ENCODE results near the gene THTPA. TPM values are rescaled to one million over a fixed set of nuclear protein-coding genes. Genes with fewer than 3 reads are reported as not detected.

THTPA gene
- total and polyA plus RNA-seq, 2 of the 4 experiments (the other 2 are of a cell fraction), result 5.0 to 9.2 TPM

DNA sequence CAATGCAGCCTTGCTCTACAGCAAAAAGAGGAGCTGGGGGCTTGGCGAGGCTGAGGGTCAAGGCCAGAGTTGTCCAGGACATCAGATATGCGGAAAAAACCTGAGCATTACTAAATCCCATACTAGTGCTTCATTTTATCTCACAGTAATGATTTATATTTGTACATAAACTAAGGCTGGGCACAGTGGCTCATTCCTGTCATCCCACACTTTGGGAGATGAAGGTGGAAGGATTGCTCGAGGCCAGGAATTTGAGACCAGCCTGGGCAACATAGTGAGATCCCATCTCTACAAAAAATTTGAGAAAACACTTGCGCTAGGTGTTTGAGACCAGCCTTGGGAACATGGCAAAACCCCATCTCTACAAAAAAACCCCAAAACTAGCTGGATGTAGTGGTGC, 34.1 kb downstream of the THTPA start:
- no peak overlapping the region for H2AK5ac ChIP-seq (ENCODE audit: low read depth, low read length)
- no peak for ATAC-seq (ENCODE audit: low read depth)
- no peak overlapping the region for H4K8ac ChIP-seq (ENCODE audit: low read depth in 2 of 2, low read length in 2 of 2)

More for the DNA sequence above, 34.1 kb downstream of the THTPA start:
- Histone ChIP-seq H3K9me1 (ENCODE audit: insufficient read depth, low read length) (no peaks in the 10 kb centered on the region), H4K91ac (ENCODE audit: insufficient read depth, low read depth, low read length) (no peak overlapping the region), H3K27me3 (ENCODE audit: control insufficient read depth, insufficient read depth, low read length) (no peaks in the 10 kb centered on the region), H4K20me1 (ENCODE audit: insufficient read depth, low read length) (no peaks in the 10 kb centered on the region), H2BK120ac (ENCODE audit: low read depth, low read length) (no peak overlapping the region), H3K56ac (ENCODE audit: extremely low read depth, insufficient read depth, low read length) (no peak overlapping the region), H2BK20ac (ENCODE audit: low read depth, low read length) (no peak overlapping the region), H3K36me3 (ENCODE audit: control insufficient read depth, insufficient read depth, low read length) (no peaks in the 10 kb centered on the region), H4K5ac (ENCODE audit: low read depth, low read length) (no peak overlapping the region), H3K27ac (ENCODE audit: insufficient read depth, low read length) (no peak overlapping the region), H3K9ac (ENCODE audit: low read depth, low read length) (no peak overlapping the region), H3K4ac (ENCODE audit: low read depth, low read length) (no peak overlapping the region), H3K4me1 (ENCODE audit: control insufficient read depth, insufficient read depth, low read length) (no peaks in the 10 kb centered on the region), H3K14ac (replicated peaks; ENCODE audit: low read depth, low read length) (no peak overlapping the region), H3K23ac (ENCODE audit: low read depth, low read length) (no peak overlapping the region), H2AFZ (replicated peaks; ENCODE audit: low read length, poor library complexity) (no peak overlapping the region), H2BK15ac (ENCODE audit: low read depth, low read length) (no peak overlapping the region), H3K18ac (ENCODE audit: low read depth, low read length) (no peak overlapping the region), H2AK9ac (replicated peaks; ENCODE audit: low read depth, low read length, poor library complexity) (no peak overlapping the region), H3K9me3 (ENCODE audit: control insufficient read depth, insufficient read depth, low read length) (no peaks in the 10 kb centered on the region), H2BK5ac (ENCODE audit: low read depth, low read length, poor library complexity, severe bottlenecking) (no peak overlapping the region), H3K4me3 (ENCODE audit: insufficient read depth, low read depth, low read length) (no peak overlapping the region), H3K79me1 (ENCODE audit: low read depth in 1 of 2, low read length in 2 of 2) (no peaks in the 10 kb centered on the region), H3K4me2 (ENCODE audit: low read depth, low read length) (no peak overlapping the region)
- intact Hi-C loops (cut with micrococcal nuclease) (no loop called here), in situ Hi-C loops (cut with MboI; ENCODE audit: low sequenced_read_pairs) (no loop called here), dilution Hi-C loops (cut with HindIII; ENCODE audit: low sequenced_read_pairs, unreplicated experiment) (no loop called here)
- WGBS, 2 experiments (ENCODE audit: extremely low coverage in 2 of 2, insufficient read length in 1 of 2), result no CpG with 5 or more reads among the region's 4 CpGs
- TF ChIP-seq CHD1 (IDR thresholded peaks at IDR 0.05; ENCODE audit: low read depth, low read length) (no peak), MAZ (IDR thresholded peaks at IDR 0.05; ENCODE audit: borderline replicate concordance, low read depth, low read length) (no peak), MXI1 (IDR thresholded peaks at IDR 0.05; ENCODE audit: borderline replicate concordance, low read depth, low read length) (no peak), RFX5 (IDR thresholded peaks at IDR 0.05; ENCODE audit: low read depth, low read length) (no peak), POLR2A (IDR thresholded peaks at IDR 0.05; ENCODE audit: low read depth, low read length) (no peak), SMC3 (IDR thresholded peaks at IDR 0.05; ENCODE audit: low read depth, low read length) (no peak), RAD21 (IDR thresholded peaks at IDR 0.05; ENCODE audit: low read length) (no peak), CEBPB (IDR thresholded peaks at IDR 0.05; ENCODE audit: low read depth, low read length) (no peak), BHLHE40 (IDR thresholded peaks at IDR 0.05; ENCODE audit: low read depth, low read length) (no peak)
- TF ChIP-seq, protein P1, sequence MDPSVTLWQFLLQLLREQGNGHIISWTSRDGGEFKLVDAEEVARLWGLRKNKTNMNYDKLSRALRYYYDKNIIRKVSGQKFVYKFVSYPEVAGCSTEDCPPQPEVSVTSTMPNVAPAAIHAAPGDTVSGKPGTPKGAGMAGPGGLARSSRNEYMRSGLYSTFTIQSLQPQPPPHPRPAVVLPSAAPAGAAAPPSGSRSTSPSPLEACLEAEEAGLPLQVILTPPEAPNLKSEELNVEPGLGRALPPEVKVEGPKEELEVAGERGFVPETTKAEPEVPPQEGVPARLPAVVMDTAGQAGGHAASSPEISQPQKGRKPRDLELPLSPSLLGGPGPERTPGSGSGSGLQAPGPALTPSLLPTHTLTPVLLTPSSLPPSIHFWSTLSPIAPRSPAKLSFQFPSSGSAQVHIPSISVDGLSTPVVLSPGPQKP (IDR thresholded peaks at IDR 0.05; ENCODE audit: borderline replicate concordance, low read depth, low read length), result no peak
- TF ChIP-seq, protein P2, sequence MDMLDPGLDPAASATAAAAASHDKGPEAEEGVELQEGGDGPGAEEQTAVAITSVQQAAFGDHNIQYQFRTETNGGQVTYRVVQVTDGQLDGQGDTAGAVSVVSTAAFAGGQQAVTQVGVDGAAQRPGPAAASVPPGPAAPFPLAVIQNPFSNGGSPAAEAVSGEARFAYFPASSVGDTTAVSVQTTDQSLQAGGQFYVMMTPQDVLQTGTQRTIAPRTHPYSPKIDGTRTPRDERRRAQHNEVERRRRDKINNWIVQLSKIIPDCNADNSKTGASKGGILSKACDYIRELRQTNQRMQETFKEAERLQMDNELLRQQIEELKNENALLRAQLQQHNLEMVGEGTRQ (IDR thresholded peaks at IDR 0.05; ENCODE audit: low read depth, low read length), result no peak
- TF ChIP-seq, protein P3, sequence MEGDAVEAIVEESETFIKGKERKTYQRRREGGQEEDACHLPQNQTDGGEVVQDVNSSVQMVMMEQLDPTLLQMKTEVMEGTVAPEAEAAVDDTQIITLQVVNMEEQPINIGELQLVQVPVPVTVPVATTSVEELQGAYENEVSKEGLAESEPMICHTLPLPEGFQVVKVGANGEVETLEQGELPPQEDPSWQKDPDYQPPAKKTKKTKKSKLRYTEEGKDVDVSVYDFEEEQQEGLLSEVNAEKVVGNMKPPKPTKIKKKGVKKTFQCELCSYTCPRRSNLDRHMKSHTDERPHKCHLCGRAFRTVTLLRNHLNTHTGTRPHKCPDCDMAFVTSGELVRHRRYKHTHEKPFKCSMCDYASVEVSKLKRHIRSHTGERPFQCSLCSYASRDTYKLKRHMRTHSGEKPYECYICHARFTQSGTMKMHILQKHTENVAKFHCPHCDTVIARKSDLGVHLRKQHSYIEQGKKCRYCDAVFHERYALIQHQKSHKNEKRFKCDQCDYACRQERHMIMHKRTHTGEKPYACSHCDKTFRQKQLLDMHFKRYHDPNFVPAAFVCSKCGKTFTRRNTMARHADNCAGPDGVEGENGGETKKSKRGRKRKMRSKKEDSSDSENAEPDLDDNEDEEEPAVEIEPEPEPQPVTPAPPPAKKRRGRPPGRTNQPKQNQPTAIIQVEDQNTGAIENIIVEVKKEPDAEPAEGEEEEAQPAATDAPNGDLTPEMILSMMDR (conservative IDR thresholded peaks at IDR 0.05; ENCODE audit: low read depth, low read length), result no peak
- ChIA-PET CTCF (interaction anchor here (0.9 kb wide), 1 partner anchor 112 kb away, joined by 5 read pairs; no protein-coding TSS in a partner anchor), POLR2A (ENCODE audit: unreplicated experiment) (interaction anchor here (0.7 kb wide), 1 partner anchor 313 kb away, joined by 23 read pairs; no protein-coding TSS in a partner anchor)
- DNase-seq, result no peak
- no TSS peak for BruUV-seq (replicated peaks)

Measured in IMR-90 (cell line).